Measurements from ENCODE around the gene ZNF598. TPM values are rescaled to one million over a fixed set of nuclear protein-coding genes. Genes with fewer than 3 reads are reported as not detected.

The ZNF598 gene
- total RNA-seq, 1 donor from 2014 or later = 52.7 TPM

DNA sequence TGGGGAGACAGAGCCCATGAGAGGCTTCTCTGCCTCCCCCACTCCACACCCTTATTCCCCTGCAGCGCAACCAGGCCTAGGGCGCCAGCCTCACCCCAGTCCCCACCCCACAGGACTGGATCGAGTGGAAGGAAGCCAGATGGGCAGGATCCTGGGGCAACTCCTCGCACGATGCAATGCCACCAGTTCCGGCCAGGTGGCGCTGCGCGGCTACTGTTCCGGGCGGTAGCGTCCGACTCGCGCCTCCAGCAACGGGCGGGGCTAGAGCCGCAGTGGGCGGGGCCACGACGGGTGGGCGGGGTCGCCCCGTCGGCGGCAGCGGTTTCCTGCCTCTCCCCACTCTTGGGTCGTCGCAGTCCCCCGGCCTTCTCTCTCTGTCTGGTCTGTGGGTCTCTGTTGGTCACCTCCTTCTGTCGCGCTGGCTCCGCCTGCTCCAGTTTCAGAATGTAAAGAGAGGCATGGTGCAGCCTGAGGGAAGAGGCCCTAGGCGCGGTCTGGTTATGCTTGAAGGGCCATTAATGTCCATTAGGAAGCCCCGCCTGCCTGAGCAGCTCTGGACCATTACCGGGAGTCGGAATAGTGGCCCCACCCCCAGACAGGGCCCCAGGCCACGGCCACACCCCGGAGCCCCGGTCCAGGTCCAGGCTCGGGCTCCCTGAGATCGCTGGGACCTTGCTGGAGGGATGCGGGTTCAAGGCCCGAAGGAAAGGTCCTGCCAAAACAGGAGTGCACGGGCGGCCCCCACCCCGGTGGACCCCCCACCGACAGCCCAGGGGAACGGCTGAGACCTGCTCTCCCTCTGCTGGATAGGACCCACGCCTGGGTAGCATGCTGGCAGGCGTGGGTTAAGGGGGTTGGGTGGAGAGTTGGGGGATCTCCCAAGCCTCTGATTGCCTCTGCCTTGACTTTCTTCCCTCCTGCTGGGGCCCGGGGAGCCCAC, 13.7 kb upstream of the ZNF598 start:
- no peaks in the 10 kb centered on the region for H3K9me3 Mint-ChIP-seq
- peaks cover 27% of the 10 kb centered on the region for H3K4me1 Mint-ChIP-seq
- TF ChIP-seq, protein P1, sequence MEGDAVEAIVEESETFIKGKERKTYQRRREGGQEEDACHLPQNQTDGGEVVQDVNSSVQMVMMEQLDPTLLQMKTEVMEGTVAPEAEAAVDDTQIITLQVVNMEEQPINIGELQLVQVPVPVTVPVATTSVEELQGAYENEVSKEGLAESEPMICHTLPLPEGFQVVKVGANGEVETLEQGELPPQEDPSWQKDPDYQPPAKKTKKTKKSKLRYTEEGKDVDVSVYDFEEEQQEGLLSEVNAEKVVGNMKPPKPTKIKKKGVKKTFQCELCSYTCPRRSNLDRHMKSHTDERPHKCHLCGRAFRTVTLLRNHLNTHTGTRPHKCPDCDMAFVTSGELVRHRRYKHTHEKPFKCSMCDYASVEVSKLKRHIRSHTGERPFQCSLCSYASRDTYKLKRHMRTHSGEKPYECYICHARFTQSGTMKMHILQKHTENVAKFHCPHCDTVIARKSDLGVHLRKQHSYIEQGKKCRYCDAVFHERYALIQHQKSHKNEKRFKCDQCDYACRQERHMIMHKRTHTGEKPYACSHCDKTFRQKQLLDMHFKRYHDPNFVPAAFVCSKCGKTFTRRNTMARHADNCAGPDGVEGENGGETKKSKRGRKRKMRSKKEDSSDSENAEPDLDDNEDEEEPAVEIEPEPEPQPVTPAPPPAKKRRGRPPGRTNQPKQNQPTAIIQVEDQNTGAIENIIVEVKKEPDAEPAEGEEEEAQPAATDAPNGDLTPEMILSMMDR (IDR thresholded peaks at IDR 0.05; ENCODE audit: unreplicated experiment) = peak; percentile 99
- H3K36me3 Mint-ChIP-seq = no peaks in the 10 kb centered on the region
- H3K27ac Mint-ChIP-seq = peak overlapping the region; percentile 74
- H3K27me3 Mint-ChIP-seq (ENCODE audit: low read depth) = peaks cover 39% of the 10 kb centered on the region
- peak overlapping the region; percentile 69 for H3K4me3 Mint-ChIP-seq
- peak; percentile 95 to 98 for DNase-seq (ENCODE audit: low spot score in 2 of 2, unreplicated experiment in 2 of 2)

DNA sequence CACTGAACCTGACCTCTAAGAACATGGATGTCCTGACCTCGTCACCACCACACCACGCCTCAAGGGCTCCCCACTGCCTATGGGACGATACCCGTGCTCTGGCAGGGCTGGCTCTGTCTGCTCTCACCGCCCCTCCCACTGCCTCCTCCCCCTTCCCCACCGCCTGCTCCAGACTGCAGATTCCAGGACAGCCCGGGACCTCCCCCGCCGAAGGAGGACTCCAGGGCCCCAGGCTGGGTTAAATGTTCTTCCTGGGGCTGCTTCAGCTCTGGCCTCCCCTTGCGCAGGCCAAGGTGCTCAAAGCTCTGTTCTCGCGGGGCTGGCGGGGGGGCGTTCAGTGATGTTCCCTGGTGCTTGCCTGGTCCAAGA, 13.1 kb upstream of the ZNF598 start:
- TF ChIP-seq, protein P1 (IDR thresholded peaks at IDR 0.05; ENCODE audit: unreplicated experiment) = no peak
- peak overlapping the region; percentile 74 for H3K27ac Mint-ChIP-seq
- DNase-seq (ENCODE audit: low spot score in 2 of 2, unreplicated experiment in 2 of 2) = peak in 1 of 2 experiments; percentile 63
- H3K9me3 Mint-ChIP-seq = no peaks in the 10 kb centered on the region
- peaks cover 23% of the 10 kb centered on the region for H3K4me1 Mint-ChIP-seq
- no peaks in the 10 kb centered on the region for H3K36me3 Mint-ChIP-seq
- peaks cover 45% of the 10 kb centered on the region for H3K27me3 Mint-ChIP-seq (ENCODE audit: low read depth)
- H3K4me3 Mint-ChIP-seq = peak overlapping the region; percentile 67

DNA sequence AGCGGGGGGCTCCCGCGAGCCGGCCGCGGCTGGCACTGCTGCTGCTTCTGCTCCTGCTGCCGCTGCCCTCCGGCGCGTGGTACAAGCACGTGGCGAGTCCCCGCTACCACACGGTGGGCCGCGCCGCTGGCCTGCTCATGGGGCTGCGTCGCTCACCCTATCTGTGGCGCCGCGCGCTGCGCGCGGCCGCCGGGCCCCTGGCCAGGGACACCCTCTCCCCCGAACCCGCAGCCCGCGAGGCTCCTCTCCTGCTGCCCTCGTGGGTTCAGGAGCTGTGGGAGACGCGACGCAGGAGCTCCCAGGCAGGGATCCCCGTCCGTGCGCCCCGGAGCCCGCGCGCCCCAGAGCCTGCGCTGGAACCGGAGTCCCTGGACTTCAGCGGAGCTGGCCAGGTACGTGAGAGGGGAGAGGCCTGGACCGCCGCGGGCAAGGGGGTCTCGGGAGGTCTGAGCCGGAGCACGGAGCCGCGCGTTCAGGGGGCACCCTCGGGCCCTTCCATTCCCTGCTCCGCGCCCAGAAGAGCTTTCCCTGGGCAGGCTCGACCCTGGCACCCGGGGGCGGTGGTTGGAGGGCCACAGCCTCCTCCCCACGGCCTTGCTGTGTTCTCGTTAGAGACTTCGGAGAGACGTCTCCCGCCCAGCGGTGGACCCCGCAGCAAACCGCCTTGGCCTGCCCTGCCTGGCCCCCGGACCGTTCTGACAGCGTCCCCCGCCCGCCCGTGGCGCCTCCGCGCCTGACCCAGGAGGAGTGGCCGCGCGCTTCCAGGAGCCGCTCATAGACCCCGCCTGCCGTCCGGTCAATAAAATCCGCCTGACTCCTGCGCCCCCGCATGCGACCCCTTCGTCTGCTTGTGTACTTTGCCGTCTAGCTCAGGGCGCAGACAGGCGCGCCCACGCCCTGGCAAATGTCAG, 10.6 kb upstream of the ZNF598 start:
- peaks cover 19% of the 10 kb centered on the region for H3K4me1 Mint-ChIP-seq
- H3K27ac Mint-ChIP-seq = no peak overlapping the region
- H3K4me3 Mint-ChIP-seq = peak overlapping the region; percentile 65
- no peak for DNase-seq (ENCODE audit: low spot score in 2 of 2, unreplicated experiment in 2 of 2)
- TF ChIP-seq, protein P1 (IDR thresholded peaks at IDR 0.05; ENCODE audit: unreplicated experiment) = no peak
- no peaks in the 10 kb centered on the region for H3K9me3 Mint-ChIP-seq
- no peaks in the 10 kb centered on the region for H3K36me3 Mint-ChIP-seq
- peaks cover 47% of the 10 kb centered on the region for H3K27me3 Mint-ChIP-seq (ENCODE audit: low read depth)

DNA sequence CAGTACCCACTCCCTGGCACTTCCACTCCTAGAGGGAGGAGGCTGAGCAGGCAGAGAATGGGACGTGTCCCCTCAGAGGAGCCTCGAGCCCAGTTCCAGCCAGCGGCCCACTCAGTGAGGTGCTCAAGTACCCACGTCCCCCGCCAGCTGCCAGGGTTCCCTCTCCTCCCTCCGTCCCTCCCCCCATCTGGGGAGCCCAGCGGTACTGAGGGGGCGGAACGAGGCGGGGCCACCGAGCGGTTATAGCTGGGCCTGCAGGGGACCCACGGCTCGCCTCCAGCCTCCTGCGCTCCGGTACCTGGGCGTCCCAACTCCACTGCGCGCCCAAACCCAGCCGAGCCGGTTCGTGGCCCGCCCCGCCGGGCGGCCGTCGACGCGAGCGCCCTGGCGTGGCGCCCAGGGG, 9.9 kb upstream of the ZNF598 start, which contains the start of gene NPW:
NPW (plus strand) TSS at position 268 of the 403 bp plus-strand sequence.
- TF ChIP-seq, protein P1 (IDR thresholded peaks at IDR 0.05; ENCODE audit: unreplicated experiment) = no peak

DNA sequence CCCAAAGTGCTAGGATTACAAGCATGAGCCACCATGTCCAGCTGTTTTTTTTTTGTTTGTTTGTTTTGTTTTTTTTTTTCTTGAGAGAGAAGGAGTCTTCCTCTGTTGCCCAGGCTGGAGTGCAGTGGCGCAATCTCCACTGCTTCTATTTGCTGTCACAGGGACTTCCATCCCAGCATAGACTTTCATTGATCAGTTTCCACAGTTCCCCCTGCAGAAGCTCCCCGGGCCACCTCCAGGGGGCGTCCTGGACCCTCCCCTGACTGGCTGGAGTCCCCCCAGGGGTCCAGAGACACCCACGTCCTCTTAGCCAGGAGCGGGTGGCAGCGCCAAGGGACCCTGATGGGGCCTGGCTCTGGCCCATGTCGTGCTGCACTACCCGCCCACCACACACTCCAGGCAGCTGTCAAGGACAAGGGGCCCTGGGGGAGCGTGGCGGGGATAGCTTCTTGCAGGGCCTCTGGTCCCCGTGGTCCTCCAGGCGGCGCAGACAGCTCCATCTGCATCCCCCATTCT, 6.8 kb upstream of the ZNF598 start:
- Mint-ChIP-seq H3K36me3 (no peaks in the 10 kb centered on the region), H3K4me1 (peaks cover 4% of the 10 kb centered on the region), H3K27me3 (ENCODE audit: low read depth) (peaks cover 34% of the 10 kb centered on the region), H3K4me3 (no peak overlapping the region), H3K27ac (no peak overlapping the region), H3K9me3 (no peaks in the 10 kb centered on the region)
- TF ChIP-seq, protein P1 (IDR thresholded peaks at IDR 0.05; ENCODE audit: unreplicated experiment) = peak; percentile 22
- no peak for DNase-seq (ENCODE audit: low spot score in 2 of 2, unreplicated experiment in 2 of 2)

More for the DNA sequence above, 9.9 kb upstream of the ZNF598 start, which contains the start of gene NPW:
- peaks cover 19% of the 10 kb centered on the region for H3K4me1 Mint-ChIP-seq
- peaks cover 47% of the 10 kb centered on the region for H3K27me3 Mint-ChIP-seq (ENCODE audit: low read depth)
- no peaks in the 10 kb centered on the region for H3K9me3 Mint-ChIP-seq
- peak within 1 kb of the TSS; percentile 65 for H3K4me3 Mint-ChIP-seq
- no peak within 1 kb of the TSS for H3K27ac Mint-ChIP-seq
- DNase-seq (ENCODE audit: low spot score in 2 of 2, unreplicated experiment in 2 of 2) = no peak
- H3K36me3 Mint-ChIP-seq = no peaks in the 10 kb centered on the region

Data from mesothelial cell of epicardium (in vitro differentiated cells).